GM21723 (cell line): ENCODE data around the gene LRRC8B.
A peak's percentile ranks its signal among the peaks of the same experiment; 100 is the strongest.
"Not testable (repeated sequence)": the region's sequence is repeated elsewhere in the genome, so short reads cannot be mapped to it uniquely, and the experiment has no call there.

Source experiments
- ATAC-seq: cut with Tn5 transposase; IDR thresholded peaks from one replicate; pipeline ENCODE4 v1.9.1; 2021; ENCODE audit warnings: mild to moderate bottlenecking, moderate library complexity; ENCODE audit not compliant: unreplicated experiment

LRRC8B gene

GRCh38 chr1:89524369-89525168, at the start of gene LRRC8B:
Gene LRRC8B, plus strand, starts transcription at chr1:89524829. Its CDS starts 57,822 bp downstream, at chr1:89582651.
- ATAC-seq = peak; percentile 88

GRCh38 chr1:89475269-89475668, 49.4 kb upstream of the LRRC8B start:
- ATAC-seq = no peak

- ATAC-seq = no peak
Observed at GRCh38 chr1:89476072-89476471, 48.6 kb upstream of the LRRC8B start.

- peak; percentile 70 for ATAC-seq
Observed at GRCh38 chr1:89483010-89483756, 41.4 kb upstream of the LRRC8B start.

GRCh38 chr1:89483757-89484077, 40.9 kb upstream of the LRRC8B start:
- no peak for ATAC-seq

- ATAC-seq = no peak
Observed at GRCh38 chr1:89484092-89485038, 40.3 kb upstream of the LRRC8B start.

- ATAC-seq = no peak
Observed at GRCh38 chr1:89487972-89488371, 36.7 kb upstream of the LRRC8B start.

GRCh38 chr1:89489047-89489729, 35.4 kb upstream of the LRRC8B start:
- no peak for ATAC-seq

GRCh38 chr1:89490389-89490788, 34.2 kb upstream of the LRRC8B start:
- no peak for ATAC-seq

- no peak for ATAC-seq
Observed at GRCh38 chr1:89499320-89499719, 25.3 kb upstream of the LRRC8B start.

- no peak for ATAC-seq
Observed at GRCh38 chr1:89502042-89502441, 22.6 kb upstream of the LRRC8B start.

- no peak for ATAC-seq
Observed at GRCh38 chr1:89502895-89503294, 21.7 kb upstream of the LRRC8B start.

- no peak for ATAC-seq
Observed at GRCh38 chr1:89503690-89504089, 20.9 kb upstream of the LRRC8B start.

- ATAC-seq = not testable (repeated sequence)
Observed at GRCh38 chr1:89510061-89510460, 14.6 kb upstream of the LRRC8B start.

GRCh38 chr1:89512996-89513720, 11.5 kb upstream of the LRRC8B start:
- ATAC-seq = no peak

- no peak for ATAC-seq
Observed at GRCh38 chr1:89516055-89516454, 8.6 kb upstream of the LRRC8B start.

- no peak for ATAC-seq
Observed at GRCh38 chr1:89518221-89518631, 6.4 kb upstream of the LRRC8B start.

GRCh38 chr1:89519779-89520358, 4.8 kb upstream of the LRRC8B start:
- ATAC-seq = peak; percentile 48

- not testable (repeated sequence) for ATAC-seq
Observed at GRCh38 chr1:89521977-89522376, 2.7 kb upstream of the LRRC8B start.
